Suprapubic skin (tissue), 4 donors: Measurements from ENCODE around the gene SLC49A3. TPM values are rescaled to one million over a fixed set of nuclear protein-coding genes. Genes with fewer than 3 reads are reported as not detected.
A peak's percentile ranks its signal among the peaks of the same experiment; 100 is the strongest.

Experiments used
- DNase-seq, 2 donors: peaks; one replicate each; pipeline ENCODE4 v3.0.0-alpha.2; 2019; ENCODE audit warnings: low spot score in 2 of 2
- H3K27ac ChIP-seq: fragments of 200-600 bp; sonication (generic); one replicate; pipeline ENCODE4 v1.5.1; 2019
- H3K27me3 ChIP-seq: fragments of 200-600 bp; sonication (generic); one replicate; pipeline ENCODE4 v1.5.1; 2019
- H3K36me3 ChIP-seq: fragments of 200-600 bp; sonication (generic); one replicate; pipeline ENCODE4 v1.5.1; 2019
- H3K4me1 ChIP-seq: fragments of 200-600 bp; sonication (generic); one replicate; pipeline ENCODE4 v1.5.1; 2019
- H3K4me3 ChIP-seq: fragments of 200-600 bp; sonication (generic); one replicate; pipeline ENCODE4 v1.5.1; 2019; ENCODE audit warnings: mild to moderate bottlenecking
- H3K9me3 ChIP-seq: fragments of 200-600 bp; sonication (generic); one replicate; pipeline ENCODE4 v1.5.1; 2019
- CTCF ChIP-seq, 2 donors: fragments of 200-600 bp in 1 of 2; fragments of 450-650 bp in 1 of 2; sonication (generic) in 1 of 2; IDR thresholded peaks; one replicate each; pipeline ENCODE4 v1.5.1; 2016 to 2019; ENCODE audit warnings: antibody characterized with exemption in 2 of 2, mild to moderate bottlenecking in 1 of 2, moderate library complexity in 1 of 2
- EP300 ChIP-seq: sonication (generic); formaldehyde crosslinking; IDR thresholded peaks from one replicate; pipeline ENCODE4 v1.6.1; 2017; ENCODE audit warnings: antibody characterized with exemption
- POLR2A ChIP-seq, 2 donors: fragments of 450-650 bp; IDR thresholded peaks; one replicate each; pipeline ENCODE4 v1.6.1; 2017; ENCODE audit warnings: antibody characterized with exemption in 2 of 2, mild to moderate bottlenecking in 2 of 2, moderate library complexity in 2 of 2
- POLR2AphosphoS5 ChIP-seq, 3 donors: sonication (generic); formaldehyde crosslinking; IDR thresholded peaks; one replicate each; pipeline ENCODE4 v1.6.1; 2017; ENCODE audit warnings: antibody characterized with exemption in 3 of 3
- WGBS: methylation state at CpG from one replicate; pipeline ENCODE4 v1.1.5; 2018; 5-methylcytosine and 5-hydroxymethylcytosine counted together
- total RNA-seq, 4 donors: library from RNA; depleted of rRNA; stranded (reverse); fragments of >200 nt; gene quantifications; one replicate each; pipeline ENCODE4 v1.1.0, GENCODE V29; 2016

SLC49A3 gene
- total RNA-seq, 4 donors from 2014 or later = 8.9 to 21.1 (median 17.4) TPM

GRCh38 chr4:705278-706082 is 16.5 kb upstream of the SLC49A3 start, which contains the start of gene PCGF3:
TSS of gene PCGF3 (plus strand) at chr4:705832. CDS start at chr4:733681, 27,849 bp downstream.
- no peaks in the 10 kb centered on the region for H3K36me3 ChIP-seq
- peaks cover 57% of the 10 kb centered on the region for H3K4me1 ChIP-seq
- no peaks in the 10 kb centered on the region for H3K27me3 ChIP-seq
- WGBS = 10% methylated on average over 25 of the region's 82 CpGs
- H3K4me3 ChIP-seq = peak within 1 kb of the TSS; percentile 96
- peak; percentile 98 for DNase-seq
- no peaks in the 10 kb centered on the region for H3K9me3 ChIP-seq
- H3K27ac ChIP-seq = peak within 1 kb of the TSS; percentile 88
- TF ChIP-seq EP300 (no peak), POLR2A (IDR thresholded peaks at IDR 0.05) (peak in 1 of 2 donors; percentile 54), POLR2AphosphoS5 (IDR thresholded peaks at IDR 0.05) (no peak), CTCF (IDR thresholded peaks at IDR 0.05) (no peak)

- Histone ChIP-seq H3K36me3 (no peaks in the 10 kb centered on the region), H3K27me3 (no peaks in the 10 kb centered on the region), H3K4me1 (peaks cover 51% of the 10 kb centered on the region), H3K4me3 (peak overlapping the region; percentile 96), H3K27ac (no peak overlapping the region), H3K9me3 (no peaks in the 10 kb centered on the region)
- TF ChIP-seq POLR2AphosphoS5 (IDR thresholded peaks at IDR 0.05) = no peak
- no peak for TF ChIP-seq EP300
- no peak for TF ChIP-seq CTCF (IDR thresholded peaks at IDR 0.05)
- TF ChIP-seq POLR2A (IDR thresholded peaks at IDR 0.05) = no peak
- DNase-seq = no peak
- 86% methylated on average over 1 of the region's 1 CpG for WGBS
Observed at GRCh38 chr4:704971-705277, 16.0 kb upstream of the SLC49A3 start.

GRCh38 chr4:704198-704891 is 15.4 kb upstream of the SLC49A3 start:
- Histone ChIP-seq H3K36me3 (no peaks in the 10 kb centered on the region), H3K4me3 (peak overlapping the region; percentile 96), H3K27me3 (no peaks in the 10 kb centered on the region), H3K4me1 (peaks cover 50% of the 10 kb centered on the region), H3K9me3 (no peaks in the 10 kb centered on the region), H3K27ac (no peak overlapping the region)
- 92% methylated on average over 46 of the region's 46 CpGs for WGBS
- TF ChIP-seq CTCF (IDR thresholded peaks at IDR 0.05) (no peak), POLR2AphosphoS5 (IDR thresholded peaks at IDR 0.05) (no peak), POLR2A (IDR thresholded peaks at IDR 0.05) (no peak), EP300 (no peak)
- no peak for DNase-seq

GRCh38 chr4:703336-704197 is 14.6 kb upstream of the SLC49A3 start:
- 77% methylated on average over 5 of the region's 10 CpGs for WGBS
- H3K4me1 ChIP-seq = peaks cover 50% of the 10 kb centered on the region
- no peaks in the 10 kb centered on the region for H3K36me3 ChIP-seq
- H3K27me3 ChIP-seq = no peaks in the 10 kb centered on the region
- H3K9me3 ChIP-seq = no peaks in the 10 kb centered on the region
- DNase-seq = no peak
- H3K4me3 ChIP-seq = no peak overlapping the region
- H3K27ac ChIP-seq = no peak overlapping the region
- TF ChIP-seq POLR2AphosphoS5 (IDR thresholded peaks at IDR 0.05) (no peak), EP300 (no peak), POLR2A (IDR thresholded peaks at IDR 0.05) (no peak), CTCF (IDR thresholded peaks at IDR 0.05) (no peak)
